Astrocyte of the cerebellum (primary cell): ENCODE results near the gene CDK19.
"Not testable (repeated sequence)": the region's sequence is repeated elsewhere in the genome, so short reads cannot be mapped to it uniquely, and the experiment has no call there.

ENCODE experiments used
- DNase-seq: peaks from one replicate; pipeline ENCODE4 v3.0.0-alpha.2; 2011; ENCODE audit warnings: low read depth
- H3K4me3 ChIP-seq: 2 replicates; pipeline ENCODE4 v1.5.1; 2011; ENCODE audit warnings: mild to moderate bottlenecking, low read depth, low read length, moderate library complexity
- in situ Hi-C: cut with HindIII; loops from 2 replicates; pipeline ENCODE4 v1.10.0; 2017; ENCODE audit warnings: low sequenced_read_pairs
- TF ChIP-seq, protein P1 (sequence below): IDR thresholded peaks from 2 replicates; pipeline ENCODE4 v1.5.1; 2012; ENCODE audit warnings: low read length, low read depth, moderate library complexity, mild to moderate bottlenecking; ENCODE audit errors: missing control alignments

Gene CDK19

GRCh38 chr6:110731898-110732297, 83.4 kb downstream of the CDK19 start:
- H3K4me3 ChIP-seq, result no peak overlapping the region
- DNase-seq, result no peak
- in situ Hi-C loops, result no loop called here
- TF ChIP-seq, protein P1, sequence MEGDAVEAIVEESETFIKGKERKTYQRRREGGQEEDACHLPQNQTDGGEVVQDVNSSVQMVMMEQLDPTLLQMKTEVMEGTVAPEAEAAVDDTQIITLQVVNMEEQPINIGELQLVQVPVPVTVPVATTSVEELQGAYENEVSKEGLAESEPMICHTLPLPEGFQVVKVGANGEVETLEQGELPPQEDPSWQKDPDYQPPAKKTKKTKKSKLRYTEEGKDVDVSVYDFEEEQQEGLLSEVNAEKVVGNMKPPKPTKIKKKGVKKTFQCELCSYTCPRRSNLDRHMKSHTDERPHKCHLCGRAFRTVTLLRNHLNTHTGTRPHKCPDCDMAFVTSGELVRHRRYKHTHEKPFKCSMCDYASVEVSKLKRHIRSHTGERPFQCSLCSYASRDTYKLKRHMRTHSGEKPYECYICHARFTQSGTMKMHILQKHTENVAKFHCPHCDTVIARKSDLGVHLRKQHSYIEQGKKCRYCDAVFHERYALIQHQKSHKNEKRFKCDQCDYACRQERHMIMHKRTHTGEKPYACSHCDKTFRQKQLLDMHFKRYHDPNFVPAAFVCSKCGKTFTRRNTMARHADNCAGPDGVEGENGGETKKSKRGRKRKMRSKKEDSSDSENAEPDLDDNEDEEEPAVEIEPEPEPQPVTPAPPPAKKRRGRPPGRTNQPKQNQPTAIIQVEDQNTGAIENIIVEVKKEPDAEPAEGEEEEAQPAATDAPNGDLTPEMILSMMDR, result no peak

DNA sequence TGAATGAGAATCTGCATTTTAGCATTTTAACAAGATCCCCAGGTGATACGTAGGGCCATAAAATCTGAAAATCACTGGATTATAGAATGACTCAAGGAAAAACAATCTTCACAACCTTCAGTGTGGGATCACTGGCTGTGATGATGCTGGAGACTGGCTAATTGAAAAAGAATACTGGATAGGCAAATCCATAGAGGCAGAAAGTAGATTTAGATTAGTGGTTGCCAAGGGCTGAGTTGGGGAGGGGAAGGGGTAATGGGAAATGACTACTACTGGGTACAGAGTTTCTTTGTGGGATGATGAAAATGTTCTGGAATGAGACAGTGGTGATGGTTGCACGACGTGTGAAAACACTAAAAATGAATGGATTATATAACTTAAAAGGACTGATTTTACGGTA, 84.1 kb downstream of the CDK19 start:
- DNase-seq, result no peak
- TF ChIP-seq, protein P1, result no peak
- no peak overlapping the region for H3K4me3 ChIP-seq
- in situ Hi-C loops, result no loop called here

- no peak overlapping the region for H3K4me3 ChIP-seq
- TF ChIP-seq, protein P1, result no peak
- no peak for DNase-seq
- in situ Hi-C loops, result no loop called here
Measured at GRCh38 chr6:110728501-110728900, 86.8 kb downstream of the CDK19 start.

DNA sequence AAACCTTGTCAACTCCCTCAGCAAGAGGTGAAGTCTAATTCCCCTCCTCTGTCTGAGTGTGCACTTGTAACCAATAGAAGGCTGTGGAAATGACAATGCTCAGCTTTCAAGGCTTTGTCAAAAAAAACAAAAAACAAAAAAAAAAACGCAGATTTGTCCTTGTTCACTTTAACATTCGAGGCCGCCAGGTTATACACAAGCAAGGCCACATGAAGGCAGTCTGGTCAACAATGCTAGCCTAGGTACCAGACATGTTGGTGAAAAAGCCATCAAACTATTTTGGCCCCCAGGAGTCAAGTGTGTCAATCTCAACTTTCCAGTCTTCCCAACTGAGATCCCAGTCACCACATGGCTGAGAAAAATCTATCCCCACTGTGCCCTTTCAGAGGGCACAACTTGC, 92.3 kb downstream of the CDK19 start:
- DNase-seq, result no peak
- no peak overlapping the region for H3K4me3 ChIP-seq
- TF ChIP-seq, protein P1, result no peak

DNA sequence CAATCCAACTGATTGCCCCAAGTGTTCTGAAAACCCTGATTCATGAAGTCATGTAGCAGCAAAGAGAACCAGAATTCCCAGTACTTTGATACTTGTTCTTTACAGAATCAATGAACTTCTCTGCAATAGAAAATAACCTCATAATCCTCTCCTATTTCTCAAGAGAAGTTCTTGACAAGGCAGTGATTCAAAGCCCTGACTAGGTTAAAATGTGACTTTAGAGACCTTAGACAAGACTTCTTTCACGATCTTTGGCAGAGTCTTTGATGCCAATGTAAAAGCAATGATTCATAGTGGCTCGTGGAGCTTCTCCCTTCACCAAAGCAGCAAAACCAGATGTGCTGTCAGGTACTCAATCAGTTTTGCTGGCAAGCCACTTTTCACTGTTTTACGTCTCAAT, 95.2 kb downstream of the CDK19 start:
- in situ Hi-C loops, result no loop called here
- H3K4me3 ChIP-seq, result no peak overlapping the region
- TF ChIP-seq, protein P1, result no peak
- DNase-seq, result no peak

More for the DNA sequence above, 92.3 kb downstream of the CDK19 start:
- in situ Hi-C loops, result no loop called here

DNA sequence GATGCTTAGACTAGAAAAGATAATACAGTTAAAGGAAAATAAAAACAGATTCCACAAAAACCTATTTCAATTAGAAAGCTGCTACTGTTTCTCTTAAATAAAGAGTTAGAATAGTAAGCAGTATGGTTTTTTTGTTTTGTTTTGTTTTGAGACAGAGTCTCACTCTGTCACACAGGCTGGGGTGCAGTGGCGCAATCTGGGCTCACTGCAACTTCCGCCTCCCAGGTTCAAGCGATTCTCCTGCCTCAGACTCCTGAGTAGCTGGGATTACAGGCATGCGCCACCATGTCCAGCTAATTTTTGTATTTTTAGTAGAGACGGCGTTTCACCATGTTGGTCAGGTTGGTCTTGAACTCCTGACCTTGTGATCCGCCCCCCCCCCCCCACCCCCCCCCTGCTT, 95.7 kb downstream of the CDK19 start:
- in situ Hi-C loops, DNase-seq, H3K4me3 ChIP-seq: not testable (repeated sequence)

GRCh38 chr6:110714143-110714542, 101.1 kb downstream of the CDK19 start:
- TF ChIP-seq, protein P1, result no peak
- DNase-seq, result no peak
- in situ Hi-C loops, result no loop called here
- H3K4me3 ChIP-seq, result no peak overlapping the region
